T-helper 1 cell treated with Interleukin-12 subunit alpha and Interleukin-12 subunit beta and Interleukin-4 antibody, amounts not matched to agents 30 μg/mL and 1 μg/mL, for 36 hours (primary cell): ENCODE results near the gene RIPOR3.

Experiments
- H3K27ac Mint-ChIP-seq: one replicate; pipeline ENCODE4 v1.8.0; 2021; ENCODE audit warnings: mild to moderate bottlenecking, mixed read lengths
- H3K27me3 Mint-ChIP-seq: one replicate; pipeline ENCODE4 v1.8.0; 2021; ENCODE audit warnings: low read depth, mixed read lengths
- H3K36me3 Mint-ChIP-seq: one replicate; pipeline ENCODE4 v1.8.0; 2021; ENCODE audit warnings: low read depth, mixed read lengths
- H3K4me1 Mint-ChIP-seq: one replicate; pipeline ENCODE4 v1.8.0; 2021; ENCODE audit warnings: low read depth, mixed read lengths
- H3K4me3 Mint-ChIP-seq: one replicate; pipeline ENCODE4 v1.8.0; 2021; ENCODE audit warnings: mild to moderate bottlenecking, moderate library complexity, mixed read lengths
- H3K9me3 Mint-ChIP-seq: one replicate; pipeline ENCODE4 v1.8.0; 2021; ENCODE audit warnings: mixed read lengths

The RIPOR3 gene

DNA sequence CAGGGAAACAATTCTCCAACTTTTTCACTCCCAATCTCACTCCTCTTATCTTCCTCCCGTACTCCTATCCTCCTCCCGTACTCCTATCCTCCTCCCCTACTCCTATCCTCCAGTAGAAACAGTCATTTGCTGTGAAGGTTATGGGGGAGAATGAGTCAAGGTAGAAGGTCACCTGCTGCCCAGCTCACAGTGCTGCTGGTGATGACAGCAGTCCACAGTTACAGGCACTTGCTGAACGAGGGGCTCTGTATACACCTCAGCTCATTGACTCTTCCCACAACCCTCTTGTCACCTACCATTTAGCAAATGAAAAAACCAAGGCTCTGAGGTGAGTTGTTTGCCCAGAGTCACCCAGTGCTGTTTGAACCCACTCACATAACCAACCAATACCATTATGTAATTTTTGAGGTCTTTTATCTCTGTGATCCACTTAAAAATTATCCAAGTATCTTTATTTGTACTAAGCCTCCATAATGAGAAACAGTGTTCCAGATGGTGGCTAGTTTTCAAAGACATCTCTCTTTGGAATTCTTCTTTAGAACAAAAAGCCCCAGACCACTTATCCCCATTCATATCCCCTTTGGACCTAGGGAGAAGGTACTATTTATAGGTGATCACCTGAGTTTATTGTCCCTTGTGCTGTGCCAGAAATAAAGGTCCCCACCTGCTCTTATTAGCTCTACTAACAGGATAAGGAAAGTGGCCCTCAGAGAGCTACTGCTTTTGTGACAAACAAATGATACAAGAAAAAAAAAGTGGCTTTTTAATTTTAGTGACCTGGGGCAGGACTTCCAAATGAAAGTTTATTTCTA, 128.0 kb downstream of the RIPOR3 start:
- no peaks in the 10 kb centered on the region for H3K9me3 Mint-ChIP-seq
- H3K4me1 Mint-ChIP-seq, result peaks cover 49% of the 10 kb centered on the region
- peak overlapping the region; percentile 62 for H3K27ac Mint-ChIP-seq
- H3K27me3 Mint-ChIP-seq, result no peaks in the 10 kb centered on the region
- H3K36me3 Mint-ChIP-seq, result peaks cover 56% of the 10 kb centered on the region
- no peak overlapping the region for H3K4me3 Mint-ChIP-seq

DNA sequence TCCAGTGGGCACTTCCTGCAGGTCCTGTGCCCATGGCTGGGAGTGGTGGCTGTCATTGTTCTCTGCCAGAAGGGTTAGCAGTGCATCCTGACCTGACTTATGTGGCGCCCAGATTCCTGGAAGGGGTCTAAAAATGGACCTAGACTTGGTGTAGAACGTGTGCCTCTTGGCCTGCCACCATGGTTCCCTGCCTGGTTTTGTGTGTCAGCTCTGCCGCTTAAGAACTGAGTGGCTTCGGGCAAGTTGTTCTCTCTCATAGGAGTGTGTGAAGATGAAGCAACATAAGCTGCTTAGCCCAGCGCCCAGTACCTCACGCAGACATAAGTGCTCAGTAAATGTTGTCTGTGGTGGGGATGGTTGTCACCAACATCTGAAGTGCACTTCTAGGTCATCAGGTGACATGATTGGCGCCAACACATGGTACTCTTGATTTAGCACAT, 129.1 kb downstream of the RIPOR3 start:
- Mint-ChIP-seq H3K36me3 (peaks cover 50% of the 10 kb centered on the region), H3K27ac (peak overlapping the region; percentile 76), H3K4me1 (peaks cover 44% of the 10 kb centered on the region), H3K9me3 (no peaks in the 10 kb centered on the region), H3K4me3 (no peak overlapping the region), H3K27me3 (no peaks in the 10 kb centered on the region)

DNA sequence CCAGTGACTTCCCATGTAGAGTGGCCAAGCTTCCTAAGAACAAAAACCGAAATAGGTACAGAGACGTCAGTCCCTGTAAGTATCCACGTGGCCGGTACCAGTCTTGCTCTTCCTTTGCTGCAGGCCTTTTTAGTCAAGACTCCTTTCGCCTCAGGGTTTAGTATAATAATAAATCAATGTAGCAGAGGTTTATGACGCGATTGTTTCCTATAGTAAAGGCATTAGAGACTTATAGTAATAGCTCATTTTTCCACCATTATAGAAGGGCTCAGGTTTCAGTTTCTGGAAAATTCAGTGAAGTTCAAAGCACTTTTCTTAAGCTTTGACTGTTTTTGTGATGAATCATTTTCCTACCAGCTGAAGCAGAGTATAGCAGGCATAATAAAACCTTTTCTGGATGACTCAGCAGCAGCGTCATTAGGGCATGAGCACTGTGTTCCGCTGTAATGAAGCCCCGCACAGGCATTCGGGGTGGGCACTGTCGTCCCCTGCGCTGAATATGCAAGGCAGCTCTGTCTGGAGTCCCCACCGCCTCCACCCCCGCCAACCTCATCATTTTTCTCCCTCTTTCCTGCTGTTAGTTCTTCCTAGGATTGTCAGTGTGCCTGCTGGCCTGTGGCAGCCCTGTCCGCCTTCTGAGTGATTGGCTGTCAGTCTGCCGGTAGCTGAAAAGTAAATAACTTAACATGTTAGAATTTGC, 129.8 kb downstream of the RIPOR3 start:
- H3K4me1 Mint-ChIP-seq, result peaks cover 40% of the 10 kb centered on the region
- peaks cover 46% of the 10 kb centered on the region for H3K36me3 Mint-ChIP-seq
- peak overlapping the region; percentile 76 for H3K27ac Mint-ChIP-seq
- H3K4me3 Mint-ChIP-seq, result peak overlapping the region; percentile 15
- no peaks in the 10 kb centered on the region for H3K27me3 Mint-ChIP-seq
- H3K9me3 Mint-ChIP-seq, result no peaks in the 10 kb centered on the region

DNA sequence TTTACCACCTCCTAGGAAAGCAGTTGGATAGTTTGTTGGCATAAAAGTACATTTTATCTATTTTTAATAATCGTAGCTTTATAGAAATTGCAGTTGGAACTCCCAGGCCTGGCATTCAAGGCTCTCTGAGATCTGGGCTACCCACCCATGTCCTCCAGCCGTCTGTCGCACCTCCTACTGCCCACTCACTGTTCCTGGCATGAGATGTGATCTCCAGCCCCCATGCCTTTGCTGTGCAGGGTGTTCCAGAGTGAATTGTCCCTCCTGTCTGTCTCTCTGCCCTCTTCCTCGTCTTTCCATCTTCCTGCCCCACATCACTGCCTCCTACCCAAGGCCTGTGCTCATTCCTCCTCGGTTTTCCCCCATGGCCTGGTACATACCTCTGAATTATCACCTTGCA, 130.5 kb downstream of the RIPOR3 start:
- H3K27ac Mint-ChIP-seq, result peak overlapping the region; percentile 76
- no peaks in the 10 kb centered on the region for H3K27me3 Mint-ChIP-seq
- H3K36me3 Mint-ChIP-seq, result peaks cover 42% of the 10 kb centered on the region
- H3K4me3 Mint-ChIP-seq, result peak overlapping the region; percentile 15
- H3K4me1 Mint-ChIP-seq, result peaks cover 38% of the 10 kb centered on the region
- no peaks in the 10 kb centered on the region for H3K9me3 Mint-ChIP-seq

DNA sequence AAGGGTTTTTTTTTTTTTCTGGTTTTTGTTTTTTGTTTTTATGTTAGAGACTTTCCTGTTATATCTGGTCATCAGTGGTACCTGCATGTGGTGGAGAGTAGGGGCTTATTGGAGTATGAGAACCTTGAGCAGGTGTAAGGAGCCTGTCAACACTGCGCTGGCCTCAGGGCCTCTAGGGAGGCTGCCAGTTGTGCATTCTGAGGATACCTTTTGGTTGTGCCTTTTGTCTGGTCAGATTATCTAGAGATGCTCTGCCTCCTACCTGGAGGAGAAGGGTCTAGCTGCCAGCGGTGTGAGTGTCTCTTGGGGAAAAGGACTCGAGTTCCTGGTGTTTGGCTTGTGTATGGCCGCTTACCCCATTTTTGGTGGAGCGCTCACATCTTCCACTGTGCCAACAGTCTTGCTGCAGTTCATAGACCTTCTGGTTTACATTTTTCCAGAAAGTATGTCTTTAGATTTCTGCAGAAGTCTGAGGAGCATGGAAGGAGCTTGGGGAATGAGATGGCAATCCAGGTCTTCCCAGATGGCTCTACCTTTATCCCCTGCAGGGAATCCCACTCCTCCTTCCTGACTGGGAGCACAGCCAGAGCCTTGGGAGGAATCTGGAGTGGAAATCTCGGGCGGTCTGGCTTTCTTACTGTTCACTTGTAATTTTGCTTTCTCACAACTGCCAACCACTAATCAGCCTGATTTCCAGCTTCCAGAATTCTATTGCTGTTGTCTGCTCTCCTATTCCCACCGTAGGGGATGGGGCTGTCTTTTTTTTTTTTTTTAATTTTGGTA, 131.3 kb downstream of the RIPOR3 start:
- Mint-ChIP-seq H3K9me3 (no peaks in the 10 kb centered on the region), H3K4me1 (peaks cover 40% of the 10 kb centered on the region), H3K27ac (no peak overlapping the region), H3K4me3 (no peak overlapping the region), H3K27me3 (no peaks in the 10 kb centered on the region), H3K36me3 (peaks cover 37% of the 10 kb centered on the region)

DNA sequence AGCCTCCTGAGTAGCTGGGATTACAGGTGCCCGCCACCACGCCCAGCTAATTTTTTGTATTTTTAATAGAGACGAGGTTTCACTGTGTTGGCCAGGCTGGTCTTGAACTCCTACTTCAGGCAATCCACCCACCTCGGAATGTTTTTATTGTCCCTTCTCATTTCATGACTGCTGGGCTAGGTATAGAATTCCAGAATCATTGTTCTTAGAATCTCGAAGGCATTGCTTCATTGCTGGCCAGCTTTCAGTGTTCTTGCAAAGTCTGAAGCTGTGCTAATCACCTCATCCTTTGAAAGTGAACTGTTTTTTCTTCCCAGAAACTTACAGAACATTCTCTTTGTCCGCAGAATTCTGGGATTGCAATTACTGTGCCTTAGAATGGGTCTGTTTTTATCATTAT, 132.2 kb downstream of the RIPOR3 start:
- H3K4me3 Mint-ChIP-seq, result no peak overlapping the region
- H3K4me1 Mint-ChIP-seq, result peaks cover 37% of the 10 kb centered on the region
- H3K27ac Mint-ChIP-seq, result peak overlapping the region; percentile 42
- H3K27me3 Mint-ChIP-seq, result no peaks in the 10 kb centered on the region
- H3K9me3 Mint-ChIP-seq, result no peaks in the 10 kb centered on the region
- H3K36me3 Mint-ChIP-seq, result peaks cover 33% of the 10 kb centered on the region

DNA sequence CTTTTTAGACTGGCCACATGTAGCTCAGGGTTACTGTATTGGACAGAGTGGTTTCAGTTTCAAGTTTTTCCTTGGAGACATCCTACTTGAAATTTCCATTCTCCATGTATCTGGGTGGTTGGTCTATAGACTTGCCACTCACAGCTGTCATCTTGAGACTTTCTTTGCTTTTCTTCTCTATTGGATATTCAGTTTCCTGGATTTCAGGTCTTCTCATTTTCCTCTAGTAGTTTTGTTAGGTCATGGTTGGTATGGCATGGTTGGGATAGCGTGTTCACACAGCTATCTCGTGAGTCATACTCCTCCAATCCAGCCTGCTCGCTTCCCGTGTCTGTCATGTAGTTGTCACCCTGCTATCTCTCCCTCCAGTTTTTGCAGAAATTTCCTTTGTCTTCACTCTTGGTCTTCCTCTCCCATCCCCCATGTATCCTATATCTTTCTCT, 132.8 kb downstream of the RIPOR3 start:
- H3K27me3 Mint-ChIP-seq, result no peaks in the 10 kb centered on the region
- peaks cover 36% of the 10 kb centered on the region for H3K4me1 Mint-ChIP-seq
- no peaks in the 10 kb centered on the region for H3K9me3 Mint-ChIP-seq
- H3K27ac Mint-ChIP-seq, result no peak overlapping the region
- H3K4me3 Mint-ChIP-seq, result no peak overlapping the region
- H3K36me3 Mint-ChIP-seq, result peaks cover 33% of the 10 kb centered on the region

DNA sequence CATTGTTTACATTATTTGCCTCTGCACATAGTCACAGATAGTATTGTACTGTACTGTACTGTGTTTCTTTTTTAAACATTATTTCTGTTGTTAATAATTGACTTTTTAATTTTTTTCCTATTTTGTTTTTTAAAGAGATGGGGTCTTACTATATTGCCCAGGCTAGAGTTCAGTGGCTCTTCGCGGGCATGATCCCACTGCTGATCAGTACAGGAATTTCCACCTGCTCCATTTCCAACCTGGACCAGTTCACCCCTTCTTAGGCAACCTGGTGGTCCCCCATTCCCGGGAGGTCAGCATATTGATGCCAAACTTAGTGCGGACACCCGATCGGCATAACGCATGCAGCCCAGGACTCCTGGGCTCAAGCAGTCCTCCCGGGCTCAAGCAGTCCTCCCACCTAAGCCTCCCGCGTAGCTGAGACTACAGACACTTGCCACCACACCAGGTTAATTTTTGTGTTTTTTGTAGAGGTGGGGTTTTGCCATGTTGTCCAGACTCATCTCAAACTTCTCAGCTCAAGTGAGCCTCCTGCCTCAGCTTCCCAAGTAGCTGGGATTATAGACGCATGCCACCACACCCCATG, 133.7 kb downstream of the RIPOR3 start:
- H3K9me3 Mint-ChIP-seq, result no peaks in the 10 kb centered on the region
- H3K27ac Mint-ChIP-seq, result no peak overlapping the region
- peaks cover 30% of the 10 kb centered on the region for H3K4me1 Mint-ChIP-seq
- no peaks in the 10 kb centered on the region for H3K27me3 Mint-ChIP-seq
- no peak overlapping the region for H3K4me3 Mint-ChIP-seq
- H3K36me3 Mint-ChIP-seq, result peaks cover 26% of the 10 kb centered on the region

DNA sequence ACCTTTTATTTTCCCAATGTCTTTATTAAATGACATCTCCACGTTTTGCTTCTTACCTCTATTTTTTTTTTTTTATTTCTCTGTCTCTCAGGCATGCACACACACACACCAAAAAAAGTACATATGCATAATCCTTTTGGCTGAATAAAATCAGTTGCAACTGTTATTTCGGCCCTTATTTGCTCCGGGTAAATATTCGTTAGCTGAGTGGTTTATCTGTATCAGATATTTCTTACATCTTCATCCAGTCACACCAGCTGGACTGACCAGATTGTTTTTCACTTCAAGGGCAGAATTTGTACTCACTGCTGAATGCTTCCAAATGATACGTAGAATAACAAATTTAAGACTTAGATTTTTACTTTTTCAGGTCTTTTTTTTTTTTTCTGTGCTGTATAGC, 135.7 kb downstream of the RIPOR3 start:
- H3K4me1 Mint-ChIP-seq, result peaks cover 14% of the 10 kb centered on the region

DNA sequence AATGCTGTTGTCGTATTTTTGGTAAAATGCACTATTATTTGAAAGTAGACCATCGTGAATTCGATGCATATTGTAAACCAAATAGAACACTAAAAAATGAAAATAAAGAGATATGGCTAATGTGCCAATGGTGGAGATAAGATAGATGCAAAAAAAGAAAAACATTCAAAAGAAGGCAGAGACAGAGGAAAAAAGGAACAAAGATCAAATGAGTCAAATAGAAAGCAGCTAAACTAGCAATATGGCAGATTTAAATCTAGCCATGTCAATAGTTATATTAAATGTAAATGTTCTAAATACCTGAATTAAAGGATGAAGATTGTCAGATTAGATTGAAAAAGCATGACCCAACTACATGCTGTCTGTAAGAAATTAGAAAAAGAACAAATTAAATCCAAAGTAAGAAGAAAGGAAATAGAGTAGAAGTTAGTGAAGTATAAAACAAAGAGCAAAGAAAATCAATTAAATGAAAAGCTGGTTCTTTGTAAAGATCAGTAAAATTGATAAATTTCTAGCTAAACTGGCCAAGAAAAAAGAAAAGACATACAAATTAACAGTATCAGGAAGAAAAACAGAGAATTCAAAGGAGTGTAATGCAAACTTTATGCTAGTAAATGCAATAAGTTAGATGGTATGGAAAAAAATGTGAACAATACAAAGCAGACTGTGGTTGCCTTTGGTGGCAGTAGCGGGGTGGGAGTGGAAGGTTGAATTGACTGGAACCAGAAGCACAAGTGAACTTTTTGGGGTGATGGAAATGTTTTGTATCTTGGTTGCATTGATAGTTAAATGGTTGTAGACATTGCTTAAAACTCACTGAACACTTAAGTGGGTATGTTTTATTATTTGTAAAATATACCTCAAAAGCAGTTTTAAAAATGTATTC, 136.4 kb downstream of the RIPOR3 start:
- H3K4me3 Mint-ChIP-seq, result no peak overlapping the region
- H3K27ac Mint-ChIP-seq, result no peak overlapping the region
- peaks cover 19% of the 10 kb centered on the region for H3K4me1 Mint-ChIP-seq
- no peaks in the 10 kb centered on the region for H3K27me3 Mint-ChIP-seq
- no peaks in the 10 kb centered on the region for H3K9me3 Mint-ChIP-seq
- H3K36me3 Mint-ChIP-seq, result peaks cover 22% of the 10 kb centered on the region

More for the DNA sequence above, 135.7 kb downstream of the RIPOR3 start:
- Mint-ChIP-seq H3K4me3 (no peak overlapping the region), H3K27ac (no peak overlapping the region), H3K27me3 (no peaks in the 10 kb centered on the region), H3K36me3 (peaks cover 17% of the 10 kb centered on the region), H3K9me3 (no peaks in the 10 kb centered on the region)

DNA sequence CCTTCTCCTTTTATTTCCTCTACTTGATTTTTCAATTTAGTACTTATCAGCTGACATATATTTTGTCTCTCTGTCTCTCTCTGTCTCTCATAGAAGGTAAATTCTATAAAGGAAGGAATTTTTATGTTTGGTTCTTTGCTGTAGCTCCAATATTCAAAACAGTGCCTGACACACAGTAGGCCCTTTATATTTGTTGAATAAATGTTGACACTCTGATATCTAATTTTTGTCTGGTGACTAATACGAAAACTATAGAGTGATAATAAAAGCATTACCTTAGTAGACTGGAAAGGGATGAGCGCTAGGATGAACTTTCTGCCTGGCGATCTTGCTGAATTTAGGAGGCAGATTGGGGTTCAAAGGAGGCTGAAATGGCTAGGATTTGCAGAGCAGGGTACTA, 138.4 kb downstream of the RIPOR3 start:
- Mint-ChIP-seq H3K36me3 (peaks cover 19% of the 10 kb centered on the region), H3K27me3 (no peaks in the 10 kb centered on the region), H3K9me3 (no peaks in the 10 kb centered on the region), H3K27ac (no peak overlapping the region), H3K4me1 (peaks cover 20% of the 10 kb centered on the region), H3K4me3 (no peak overlapping the region)

DNA sequence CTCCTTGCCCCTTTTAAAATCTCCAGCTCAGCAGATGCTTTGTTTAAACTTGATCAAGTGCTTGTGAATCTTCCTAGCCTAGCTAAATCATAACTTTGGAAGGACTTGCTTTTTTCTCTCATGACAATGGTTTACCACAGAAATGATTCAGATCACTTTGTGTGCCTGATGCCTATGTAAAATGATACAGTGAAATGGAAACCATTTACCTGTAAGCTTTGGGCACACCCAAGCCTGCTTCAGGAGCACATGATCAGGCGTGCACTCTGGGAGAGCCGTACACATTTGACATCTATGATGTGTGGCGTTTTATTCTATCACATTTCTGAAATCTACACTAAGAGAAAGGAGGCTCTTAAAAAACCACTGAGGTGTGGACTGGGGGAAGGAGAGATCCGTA, 140.1 kb downstream of the RIPOR3 start:
- Mint-ChIP-seq H3K27me3 (no peaks in the 10 kb centered on the region), H3K27ac (peak overlapping the region; percentile 82), H3K36me3 (peaks cover 23% of the 10 kb centered on the region), H3K4me3 (peak overlapping the region; percentile 52), H3K4me1 (peaks cover 27% of the 10 kb centered on the region), H3K9me3 (no peaks in the 10 kb centered on the region)

DNA sequence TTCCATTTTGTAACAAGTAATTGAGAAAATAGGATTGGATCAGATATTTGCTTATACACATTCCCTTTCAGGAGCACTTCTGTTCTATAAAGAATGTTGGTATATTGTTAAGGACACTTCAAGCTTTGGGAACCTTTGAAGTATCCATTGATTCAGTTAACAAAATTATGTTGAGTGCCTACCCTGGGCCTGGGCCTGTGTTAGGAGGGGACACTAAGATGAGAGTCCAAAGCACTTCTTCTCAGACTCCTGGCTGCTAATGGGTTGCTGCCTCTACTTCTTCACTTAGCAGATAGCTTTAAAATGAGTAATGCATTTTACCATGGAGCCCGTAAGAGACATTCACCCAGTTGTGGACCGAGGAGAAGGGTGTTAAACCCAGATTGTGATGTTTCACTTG, 140.8 kb downstream of the RIPOR3 start:
- Mint-ChIP-seq H3K27ac (no peak overlapping the region), H3K27me3 (no peaks in the 10 kb centered on the region), H3K4me1 (peaks cover 33% of the 10 kb centered on the region), H3K9me3 (no peaks in the 10 kb centered on the region), H3K4me3 (no peak overlapping the region), H3K36me3 (peaks cover 23% of the 10 kb centered on the region)
